HCT116 (cell line): ENCODE measurements around the gene GPR39.

ENCODE experiments used
- CEBPB ChIP-seq: IDR thresholded peaks from 2 replicates; pipeline ENCODE4 v1.6.1; 2012; ENCODE audit warnings: low read depth
- CTCF ChIP-seq, 3 experiments: fragments of 200-600 bp in 1 of 3; sonication (generic) in 1 of 3; IDR thresholded peaks in 2 of 3; conservative IDR thresholded peaks in 1 of 3; 2 replicates each; pipeline ENCODE4 v1.5.1; 2012 to 2017; ENCODE audit warnings: low read depth in 2 of 3, low read length in 2 of 3, antibody characterized with exemption in 1 of 3, borderline replicate concordance in 1 of 3, control low read depth in 1 of 3, mild to moderate bottlenecking in 1 of 3, mixed read lengths in 1 of 3, mixed run types in 1 of 3, moderate library complexity in 1 of 3; ENCODE audit not compliant: insufficient read depth in 1 of 3
- EGR1 ChIP-seq: IDR thresholded peaks from 2 replicates; pipeline ENCODE4 v1.6.1; 2012; ENCODE audit warnings: low read depth
- ELF1 ChIP-seq: IDR thresholded peaks from 2 replicates; pipeline ENCODE4 v1.6.1; 2012; ENCODE audit warnings: low read depth, borderline replicate concordance
- EZH2 ChIP-seq: fragments of 200-600 bp; sonication (generic); IDR thresholded peaks from 2 replicates; pipeline ENCODE4 v1.6.1; 2017; ENCODE audit warnings: antibody characterized with exemption, mixed run types
- FOSL1 ChIP-seq: IDR thresholded peaks from 2 replicates; pipeline ENCODE4 v1.6.1; 2012; ENCODE audit warnings: low read depth
- MAX ChIP-seq: IDR thresholded peaks from 2 replicates; pipeline ENCODE4 v1.6.1; 2012
- POLR2A ChIP-seq: IDR thresholded peaks from 2 replicates; pipeline ENCODE4 v1.7.0; 2011; ENCODE audit warnings: borderline replicate concordance; ENCODE audit not compliant: insufficient read depth, insufficient read length; ENCODE audit errors: extremely low read depth
- POLR2AphosphoS5 ChIP-seq: IDR thresholded peaks from 2 replicates; pipeline ENCODE4 v1.6.1; 2011; ENCODE audit warnings: mild to moderate bottlenecking, low read depth, low read length, moderate library complexity
- SP1 ChIP-seq: IDR thresholded peaks from 2 replicates; pipeline ENCODE4 v1.6.1; 2012; ENCODE audit warnings: low read depth
- YY1 ChIP-seq: IDR thresholded peaks from 2 replicates; pipeline ENCODE4 v1.6.1; 2011; ENCODE audit warnings: low read length, low read depth, moderate library complexity, mild to moderate bottlenecking; ENCODE audit not compliant: insufficient replicate concordance; ENCODE audit errors: extremely low read depth

GRCh38 chr2:132484144-132484543 lies 67.5 kb downstream of the GPR39 start:
- TF ChIP-seq EZH2 (no peak), POLR2AphosphoS5 (no peak), POLR2A (no peak), CTCF (IDR thresholded peaks at IDR 0.05 in 2 of 3, conservative IDR thresholded peaks at IDR 0.05 in 1 of 3; ENCODE audit: borderline replicate concordance in 1 of 3, insufficient read depth in 1 of 3, low read depth in 2 of 3, low read length in 2 of 3) (no peak), ELF1 (no peak), EGR1 (no peak), SP1 (no peak), MAX (no peak), YY1 (no peak), CEBPB (no peak), FOSL1 (no peak)
